Nephron (organoid): Measurements from ENCODE around the gene SMIM24.

Experiments
- H3K27ac Mint-ChIP-seq, 3 experiments: 2 replicates each; pipeline ENCODE4 v1.8.0; 2020; ENCODE audit warnings: mixed read lengths in 3 of 3, mild to moderate bottlenecking in 2 of 3, moderate library complexity in 1 of 3
- H3K27me3 Mint-ChIP-seq: 2 replicates; pipeline ENCODE4 v1.8.0; 2021; ENCODE audit warnings: low read depth, mild to moderate bottlenecking, moderate library complexity, mixed read lengths
- H3K36me3 Mint-ChIP-seq: 2 replicates; pipeline ENCODE4 v1.8.0; 2020; ENCODE audit warnings: low read depth, mixed read lengths
- H3K4me1 Mint-ChIP-seq: 2 replicates; pipeline ENCODE4 v1.8.0; 2020; ENCODE audit warnings: mixed read lengths
- H3K4me3 Mint-ChIP-seq, 3 experiments: 2 replicates each; pipeline ENCODE4 v1.8.0; 2020; ENCODE audit warnings: mild to moderate bottlenecking in 3 of 3, mixed read lengths in 3 of 3, moderate library complexity in 2 of 3
- H3K9me3 Mint-ChIP-seq: 2 replicates; pipeline ENCODE4 v1.8.0; 2020; ENCODE audit warnings: mixed read lengths
- CTCF ChIP-seq, 3 experiments: fragments of 200-600 bp; sonication (generic); IDR thresholded peaks; one replicate each; pipeline ENCODE4 v1.5.0; 2021; ENCODE audit warnings: antibody characterized with exemption in 3 of 3; ENCODE audit not compliant: unreplicated experiment in 3 of 3

SMIM24 gene

DNA sequence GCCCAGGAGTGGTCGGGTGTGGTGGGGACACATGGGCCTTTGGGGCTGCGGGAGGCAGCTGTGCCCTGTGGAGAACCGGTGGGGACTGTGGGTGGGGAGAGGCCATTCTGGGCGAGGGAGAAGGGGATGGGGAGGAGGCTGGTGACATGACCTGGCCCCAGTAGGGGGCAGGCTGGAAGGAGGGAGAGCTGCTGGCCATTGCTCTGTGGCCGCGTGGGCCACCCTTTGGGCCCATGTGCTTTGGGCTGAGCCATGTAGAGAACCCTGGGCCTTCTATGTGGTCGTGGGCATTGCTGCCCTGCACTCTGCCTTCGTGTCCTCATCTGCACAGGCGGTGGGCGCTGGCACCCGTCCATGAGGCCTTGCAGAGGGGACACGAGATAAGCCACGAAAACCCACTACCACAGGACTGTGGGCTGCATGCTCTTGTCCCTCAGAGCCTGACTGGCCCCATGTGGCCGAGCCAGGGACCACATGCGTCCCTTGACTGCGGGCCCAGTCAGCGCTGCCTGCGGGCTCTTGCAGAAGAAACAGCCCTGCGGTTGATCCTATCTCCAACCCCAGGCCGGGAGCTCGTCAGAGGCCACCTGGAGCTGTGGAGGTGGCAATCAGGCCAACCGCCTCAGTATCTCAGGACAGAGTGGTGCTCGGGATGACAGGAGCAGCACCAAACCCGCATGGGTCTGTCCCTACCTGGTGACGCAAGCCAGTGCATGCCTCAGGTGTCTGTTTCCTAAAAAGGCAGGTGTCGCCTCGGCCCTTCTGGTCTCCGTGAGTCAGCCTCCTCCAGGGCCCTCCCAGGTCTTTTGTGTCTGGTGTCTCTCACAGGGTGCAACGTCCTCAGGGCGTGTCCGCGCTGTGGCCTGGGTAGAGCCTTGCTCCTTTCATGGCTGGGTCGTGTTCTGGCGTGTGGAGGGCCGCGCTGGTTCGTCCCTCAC is 40.1 kb upstream of the SMIM24 start:
- H3K27ac Mint-ChIP-seq = peak overlapping the region in 1 of 3 experiments; percentile 9
- H3K9me3 Mint-ChIP-seq = no peaks in the 10 kb centered on the region
- no peak for TF ChIP-seq CTCF (IDR thresholded peaks at IDR 0.05; ENCODE audit: unreplicated experiment in 3 of 3)
- peaks cover 9% of the 10 kb centered on the region for H3K4me1 Mint-ChIP-seq
- peaks cover 15% of the 10 kb centered on the region for H3K36me3 Mint-ChIP-seq
- no peak overlapping the region for H3K4me3 Mint-ChIP-seq
- no peaks in the 10 kb centered on the region for H3K27me3 Mint-ChIP-seq

- Mint-ChIP-seq H3K4me3 (no peak overlapping the region), H3K9me3 (no peaks in the 10 kb centered on the region), H3K36me3 (peaks cover 11% of the 10 kb centered on the region), H3K27me3 (no peaks in the 10 kb centered on the region), H3K27ac (no peak overlapping the region), H3K4me1 (peaks cover 19% of the 10 kb centered on the region)
- no peak for TF ChIP-seq CTCF (IDR thresholded peaks at IDR 0.05; ENCODE audit: unreplicated experiment in 3 of 3)
These were observed 38.8 kb upstream of the SMIM24 start for GRCh38 chr19:3519126-3519525.

DNA sequence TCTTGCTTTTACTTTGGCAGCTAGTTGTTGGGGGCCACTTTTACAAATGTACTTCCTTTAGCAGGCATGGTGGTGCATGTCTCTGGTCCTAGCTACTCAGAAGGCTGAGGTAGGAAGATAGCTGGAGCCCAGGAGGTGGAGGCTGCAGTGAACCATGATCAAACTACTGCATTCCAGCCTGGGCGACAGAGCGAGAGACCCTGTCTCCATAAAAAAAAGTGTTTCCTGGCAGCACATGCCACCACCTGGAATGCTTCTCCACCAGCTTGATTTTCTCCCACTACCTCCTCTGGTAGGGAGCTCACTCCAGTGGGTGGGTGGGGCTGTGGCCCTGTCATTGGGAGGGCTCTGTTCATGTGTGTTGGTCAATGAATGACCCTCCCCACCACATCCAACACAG is 38.3 kb upstream of the SMIM24 start:
- TF ChIP-seq CTCF (IDR thresholded peaks at IDR 0.05; ENCODE audit: unreplicated experiment in 3 of 3) = no peak
- Mint-ChIP-seq H3K9me3 (no peaks in the 10 kb centered on the region), H3K27me3 (no peaks in the 10 kb centered on the region), H3K27ac (peak overlapping the region in 1 of 3 experiments; percentile 44), H3K4me3 (no peak overlapping the region), H3K36me3 (peaks cover 11% of the 10 kb centered on the region), H3K4me1 (peaks cover 21% of the 10 kb centered on the region)

DNA sequence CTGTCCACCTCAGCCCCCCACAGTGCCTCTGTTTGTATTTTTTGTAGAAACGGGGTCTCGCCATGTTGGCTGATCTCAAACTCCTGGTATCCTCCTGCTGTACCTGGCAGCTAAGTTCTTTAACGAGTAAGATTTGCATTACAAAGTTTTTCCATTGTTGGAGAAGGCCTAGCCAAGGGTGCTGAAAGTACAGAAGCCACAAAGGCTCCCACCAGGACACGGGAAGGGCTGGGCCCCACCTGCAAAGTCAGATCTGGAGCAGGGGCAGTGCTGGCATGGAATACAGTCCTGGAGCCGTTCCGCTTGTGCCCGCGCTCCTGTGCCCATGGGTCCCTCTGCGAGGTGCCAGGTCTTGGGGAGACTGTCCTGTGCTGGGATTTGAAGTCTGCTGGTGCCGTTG is 37.9 kb upstream of the SMIM24 start:
- H3K4me3 Mint-ChIP-seq = no peak overlapping the region
- H3K36me3 Mint-ChIP-seq = peaks cover 11% of the 10 kb centered on the region
- no peak for TF ChIP-seq CTCF (IDR thresholded peaks at IDR 0.05; ENCODE audit: unreplicated experiment in 3 of 3)
- peak overlapping the region in 1 of 3 experiments; percentile 44 for H3K27ac Mint-ChIP-seq
- H3K9me3 Mint-ChIP-seq = no peaks in the 10 kb centered on the region
- no peaks in the 10 kb centered on the region for H3K27me3 Mint-ChIP-seq
- H3K4me1 Mint-ChIP-seq = peaks cover 23% of the 10 kb centered on the region

GRCh38 chr19:3517638-3518037 is 37.3 kb upstream of the SMIM24 start:
- Mint-ChIP-seq H3K36me3 (peaks cover 11% of the 10 kb centered on the region), H3K4me1 (peaks cover 23% of the 10 kb centered on the region), H3K27ac (no peak overlapping the region), H3K4me3 (no peak overlapping the region), H3K27me3 (no peaks in the 10 kb centered on the region), H3K9me3 (no peaks in the 10 kb centered on the region)
- TF ChIP-seq CTCF (IDR thresholded peaks at IDR 0.05; ENCODE audit: unreplicated experiment in 3 of 3) = no peak
